ENCODE results near the gene TNFRSF8. TPM values are rescaled to one million over a fixed set of nuclear protein-coding genes. Genes with fewer than 3 reads are reported as not detected.
"Not testable (repeated sequence)": the region's sequence is repeated elsewhere in the genome, so short reads cannot be mapped to it uniquely, and the experiment has no call there.

TNFRSF8 gene
- total RNA-seq, 1 donor from 2014 or later: 54.5 TPM

DNA sequence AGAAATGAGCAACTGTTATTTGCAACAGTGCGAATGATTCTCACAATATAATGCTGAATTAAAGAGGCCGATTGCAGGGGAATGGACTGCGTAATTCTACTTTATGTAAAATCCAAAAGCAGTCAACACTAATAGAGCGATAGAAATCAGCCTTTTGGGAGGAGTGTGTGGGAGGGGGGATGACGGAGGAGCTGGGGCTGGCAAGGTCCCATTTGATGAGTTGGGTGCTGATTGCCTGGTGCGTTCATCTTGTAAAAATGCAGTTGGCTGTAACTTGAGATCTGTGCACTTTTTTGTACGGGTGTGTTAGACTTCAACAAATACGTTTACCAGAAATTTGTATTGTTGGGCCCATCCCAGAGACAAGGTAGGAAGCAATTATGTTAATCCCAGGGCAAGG lies 20.7 kb downstream of the TNFRSF8 start:
- intact Hi-C loops (cut with micrococcal nuclease): no loop called here

DNA sequence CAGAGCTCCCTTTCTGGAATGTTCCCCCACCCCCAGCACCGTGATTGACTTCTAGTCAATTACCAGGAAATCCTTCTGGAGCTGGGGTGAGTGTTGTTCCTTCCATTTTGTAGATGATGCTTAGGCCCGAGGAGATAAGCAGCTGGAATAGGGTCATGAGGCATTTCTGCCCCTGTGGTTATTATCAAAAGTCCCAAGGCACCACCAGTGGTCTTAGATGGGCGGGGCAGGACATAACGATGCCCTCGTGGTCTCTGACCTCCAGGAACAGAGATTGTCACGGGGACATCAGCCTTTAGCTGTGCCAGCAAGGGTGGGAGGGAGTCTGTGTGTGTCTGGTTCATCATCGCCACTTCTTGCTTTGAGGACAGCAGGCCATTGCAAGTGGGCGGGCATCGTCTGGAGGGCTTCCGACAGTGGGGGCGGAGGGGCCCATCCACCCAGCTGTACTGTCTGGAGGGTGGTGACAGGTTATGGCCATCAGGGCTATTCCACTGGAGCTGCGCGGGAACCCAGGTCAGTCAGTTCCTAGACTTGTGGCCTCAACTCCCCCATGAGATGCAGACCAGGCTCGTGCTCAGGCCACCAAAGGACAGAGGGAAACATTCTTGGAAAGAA lies 22.6 kb downstream of the TNFRSF8 start:
- intact Hi-C loops (cut with micrococcal nuclease): loop anchor here (2.0 to 5.0 kb wide), 2 partner anchors 39 to 178 kb away; no protein-coding TSS in a partner anchor

DNA sequence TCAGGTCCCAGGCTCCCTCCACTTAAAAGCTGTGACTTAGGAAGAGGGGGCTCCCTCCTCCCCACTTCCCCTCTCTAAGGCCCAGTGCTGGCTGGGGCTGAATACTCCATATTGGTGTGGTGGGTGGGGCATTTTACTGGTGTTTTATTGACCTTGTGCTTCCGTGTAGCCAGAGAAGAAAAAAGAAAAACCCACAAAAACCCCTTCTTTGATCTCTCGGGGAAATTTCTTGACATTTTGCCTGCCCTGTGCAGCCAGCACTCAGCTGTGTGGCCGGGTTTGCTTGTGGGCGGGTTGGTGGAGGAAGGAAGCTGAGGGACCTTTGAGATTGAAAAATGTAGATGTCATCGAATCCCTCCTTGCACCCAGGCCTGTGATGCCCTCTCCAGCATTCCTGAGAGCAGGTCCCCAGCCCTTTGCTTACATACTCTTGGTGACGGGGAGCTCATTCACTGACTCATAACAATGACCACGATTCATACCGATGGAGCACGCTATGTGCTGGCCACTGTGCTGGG lies 24.8 kb downstream of the TNFRSF8 start:
- intact Hi-C loops (cut with micrococcal nuclease): loop anchor here (1.0 to 5.0 kb wide), 3 partner anchors 20 to 181 kb away; no protein-coding TSS in a partner anchor

DNA sequence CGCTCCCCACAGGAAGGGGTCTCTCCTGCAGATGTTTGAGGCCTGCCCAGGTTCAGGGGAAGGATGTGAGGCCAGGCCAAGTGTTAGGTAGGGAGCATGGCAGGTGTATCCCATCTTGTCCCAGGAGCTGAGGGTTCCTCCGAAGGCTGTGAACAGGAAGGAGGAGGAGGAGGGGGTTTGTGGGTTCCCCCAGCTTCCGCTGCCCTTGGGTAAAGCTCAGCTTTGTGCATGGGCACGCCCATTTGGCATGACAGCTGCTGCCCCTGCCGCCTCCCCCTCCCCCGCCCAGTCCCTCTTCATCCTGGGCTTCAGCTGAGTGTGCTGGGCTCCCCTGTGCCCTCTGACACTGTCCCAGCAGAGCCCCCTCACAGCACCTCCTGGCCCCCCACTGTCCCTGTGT lies 25.5 kb downstream of the TNFRSF8 start:
- intact Hi-C loops (cut with micrococcal nuclease): loop anchor here (5.0 kb wide), 1 partner anchor 181 kb away; no protein-coding TSS in a partner anchor

DNA sequence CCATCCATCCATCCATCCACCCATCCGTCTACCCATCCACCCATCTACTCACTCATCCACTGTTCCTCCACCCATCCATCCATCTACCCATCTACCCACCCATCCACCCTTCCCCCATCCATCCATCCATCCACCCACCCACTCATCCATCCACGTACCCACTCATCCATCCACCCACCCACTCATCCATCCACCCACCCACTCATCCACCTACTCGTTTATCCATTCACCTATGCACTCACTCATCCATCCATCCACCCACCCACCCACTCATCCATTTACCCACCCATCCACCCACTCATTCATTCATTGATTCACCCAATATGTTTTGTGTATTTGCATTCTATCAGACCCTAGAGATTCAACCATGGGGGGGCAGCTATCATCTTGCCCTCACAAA lies 27.2 kb downstream of the TNFRSF8 start:
- intact Hi-C loops (cut with micrococcal nuclease): no loop called here

DNA sequence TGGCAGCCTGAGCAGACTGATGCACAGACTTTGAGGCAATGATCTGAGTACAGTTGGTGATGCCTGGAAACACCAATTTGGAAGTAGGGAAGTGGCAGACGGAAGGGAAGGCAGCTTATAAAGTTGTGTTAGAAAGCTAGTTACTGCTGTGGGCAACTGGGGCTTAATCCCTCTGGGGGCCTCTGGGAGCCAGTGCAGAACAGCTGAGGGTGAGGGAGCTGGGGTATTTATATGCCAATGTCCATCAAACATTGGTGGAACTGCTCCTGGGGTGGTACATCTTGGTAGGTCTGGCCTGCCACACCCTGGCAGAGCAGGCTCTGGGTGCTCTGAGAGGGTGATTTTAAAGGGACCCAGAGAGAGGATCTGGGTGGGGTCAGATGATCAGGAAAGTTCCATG lies 28.1 kb downstream of the TNFRSF8 start:
- intact Hi-C loops (cut with micrococcal nuclease): no loop called here

DNA sequence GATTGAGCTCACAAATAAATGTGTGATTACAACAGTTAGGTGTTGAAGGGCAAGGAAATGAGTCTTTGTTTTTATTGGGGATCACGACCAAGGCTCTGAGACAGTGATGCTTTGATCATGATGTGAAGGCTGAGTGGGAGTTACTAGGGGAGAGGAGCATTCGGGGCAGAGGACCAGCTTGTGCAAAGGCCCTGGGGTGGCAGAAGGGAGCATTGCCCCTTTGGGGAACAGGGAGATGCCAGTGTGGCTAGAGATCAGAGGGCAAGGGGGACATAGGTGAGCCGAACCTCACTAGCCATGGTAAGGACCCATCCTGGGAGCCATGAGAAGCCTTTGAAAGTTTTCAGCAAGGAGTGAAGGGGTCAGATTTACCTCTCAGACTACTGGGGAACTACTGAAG lies 31.1 kb downstream of the TNFRSF8 start:
- intact Hi-C loops (cut with micrococcal nuclease): no loop called here

DNA sequence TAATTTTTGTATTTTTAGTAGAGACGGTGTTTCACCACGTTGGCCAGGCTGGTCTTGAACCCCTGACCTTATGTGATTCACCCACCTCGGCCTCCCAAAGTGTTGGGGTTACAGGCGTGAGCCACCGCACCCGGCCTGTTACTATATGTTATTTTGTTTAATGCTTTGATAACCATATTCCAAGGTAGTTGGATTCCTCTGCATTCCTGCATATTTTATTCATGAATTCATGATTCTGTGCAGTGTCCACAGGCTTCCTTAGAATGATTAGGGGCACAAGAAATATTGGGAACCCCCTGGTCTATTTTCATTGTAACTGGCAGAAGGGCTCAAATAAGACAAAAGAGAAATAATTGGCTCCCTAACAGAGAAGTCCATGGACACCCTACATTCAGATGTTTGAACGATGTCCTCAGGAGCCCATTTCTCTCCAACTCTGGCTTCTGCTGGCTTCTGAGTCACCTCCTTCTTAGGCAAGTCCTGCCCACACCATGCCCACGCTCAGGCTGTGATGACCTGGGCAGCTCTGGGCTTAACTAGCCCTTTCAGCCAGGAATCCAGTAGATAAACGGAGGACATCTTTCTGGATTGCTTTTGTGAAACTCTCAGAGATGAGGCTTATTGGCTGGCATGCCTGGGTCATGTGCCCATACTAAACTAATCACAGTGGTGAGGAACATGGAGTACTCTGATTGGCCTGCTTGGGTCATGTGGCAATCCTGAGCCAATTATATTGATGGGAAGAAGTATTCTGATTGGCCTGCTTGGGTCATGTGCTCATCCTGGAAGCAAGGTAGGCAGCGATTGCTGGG lies 32.6 kb downstream of the TNFRSF8 start:
- intact Hi-C loops (cut with micrococcal nuclease): no loop called here

DNA sequence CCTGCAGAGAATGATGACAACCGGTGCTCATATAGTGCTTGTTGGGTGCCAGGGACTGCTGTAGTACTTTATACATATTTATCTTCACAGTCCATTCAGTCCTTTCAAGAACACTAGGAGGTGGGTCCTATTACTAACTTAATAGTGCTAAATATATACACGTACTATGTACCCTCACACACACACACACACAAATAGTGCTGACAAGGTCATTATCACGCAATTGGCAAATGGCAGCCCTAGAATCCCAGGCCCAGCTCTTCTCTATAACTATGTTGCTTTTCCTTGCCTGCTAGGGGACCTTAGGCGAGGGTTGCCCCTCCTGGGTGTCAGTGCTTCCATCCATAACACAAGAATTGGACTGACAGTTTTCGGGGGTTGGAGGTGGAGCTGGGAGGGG lies 33.5 kb downstream of the TNFRSF8 start:
- intact Hi-C loops (cut with micrococcal nuclease): no loop called here

DNA sequence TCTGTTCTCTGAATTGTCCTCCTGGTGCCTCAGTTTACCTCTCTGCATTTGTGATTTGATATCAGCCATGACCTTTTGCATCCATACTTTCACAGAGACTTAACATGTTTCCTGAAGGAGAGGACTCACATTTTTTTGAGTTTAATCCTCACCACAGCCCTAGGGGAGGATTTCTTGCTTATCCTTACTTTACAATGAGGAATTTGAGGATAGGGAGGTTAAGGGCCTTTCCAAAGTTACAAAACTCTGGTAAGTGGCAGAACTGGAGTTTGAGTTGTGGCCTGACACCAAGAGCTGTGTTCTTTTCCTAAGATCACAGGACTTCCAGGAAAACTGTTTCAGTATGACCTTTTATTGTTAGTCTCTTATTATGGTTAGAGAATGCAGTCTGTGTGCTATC lies 34.2 kb downstream of the TNFRSF8 start:
- intact Hi-C loops (cut with micrococcal nuclease): no loop called here

DNA sequence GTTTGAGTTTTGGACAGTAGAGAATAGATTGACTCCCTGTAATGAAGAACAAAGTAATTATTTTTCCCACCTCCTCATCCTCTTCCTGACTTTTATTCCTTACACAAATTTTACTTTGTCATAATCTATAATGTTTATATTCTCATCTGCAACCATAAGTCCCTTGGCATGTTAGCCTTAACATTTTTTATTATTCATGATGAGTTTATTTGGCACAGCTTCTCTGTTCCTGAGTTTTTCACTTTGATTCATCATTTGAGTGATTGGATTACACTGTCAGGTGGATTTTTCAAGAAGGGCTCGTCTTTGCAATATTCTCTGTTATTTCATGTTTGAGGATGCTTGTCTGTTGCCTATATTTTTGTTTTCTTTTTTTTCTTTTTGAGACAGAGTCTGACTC lies 35.7 kb downstream of the TNFRSF8 start:
- intact Hi-C loops (cut with micrococcal nuclease): no loop called here

DNA sequence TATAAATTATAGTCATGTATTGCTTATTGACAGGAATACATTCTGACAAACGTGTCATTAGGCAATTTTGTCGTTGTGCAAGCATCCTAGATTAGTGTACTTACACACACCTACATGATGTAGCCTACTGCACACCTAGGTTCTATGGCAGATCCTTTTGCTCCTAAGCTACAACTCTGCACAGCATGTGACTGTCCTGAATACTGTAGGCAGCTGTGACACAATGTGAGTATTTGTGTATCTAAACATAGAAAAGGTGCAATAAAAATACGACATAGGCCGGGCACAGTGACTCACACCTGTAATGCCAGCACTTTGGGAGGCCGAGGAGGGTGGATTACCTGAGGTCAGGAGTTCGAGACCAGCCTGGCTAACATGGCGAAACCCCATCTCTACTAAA lies 36.5 kb downstream of the TNFRSF8 start:
- intact Hi-C loops (cut with micrococcal nuclease): no loop called here

DNA sequence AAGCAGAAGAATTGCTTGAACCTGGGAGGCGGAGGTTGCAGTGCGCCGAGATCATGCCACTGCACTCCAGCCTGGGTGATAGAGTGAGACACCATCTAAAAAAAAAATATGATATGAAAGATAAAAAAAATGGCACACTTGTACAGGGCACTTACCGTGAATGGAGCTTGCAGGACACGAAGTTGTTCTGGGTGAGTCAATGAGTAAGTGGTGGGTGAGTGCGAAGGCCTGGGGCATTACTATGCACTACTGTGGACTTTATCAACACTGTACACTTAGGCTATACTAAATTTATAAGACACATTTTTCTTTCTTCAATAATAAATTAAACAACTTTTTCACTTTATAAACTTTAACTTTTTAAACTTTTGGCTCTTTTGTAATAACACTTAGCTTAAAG lies 37.0 kb downstream of the TNFRSF8 start:
- intact Hi-C loops (cut with micrococcal nuclease): no loop called here

DNA sequence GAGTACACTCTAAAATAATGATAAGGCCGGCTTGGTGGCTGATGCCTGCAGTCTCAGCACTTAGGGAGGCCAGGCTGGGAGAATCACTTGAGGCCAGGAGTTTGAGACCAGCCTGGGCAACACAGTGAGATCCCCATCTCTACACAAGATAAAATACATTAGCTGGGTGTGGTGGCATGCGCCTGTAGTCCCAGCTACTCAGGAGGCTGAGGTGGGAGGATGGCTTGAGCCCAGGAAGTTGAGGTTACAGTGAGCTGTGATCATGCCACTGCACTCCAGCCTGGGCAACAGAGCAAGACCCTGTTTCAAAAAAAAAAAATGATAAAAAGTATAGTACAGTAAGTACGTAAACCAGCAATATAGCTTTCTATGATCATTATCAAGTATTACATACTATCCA lies 38.0 kb downstream of the TNFRSF8 start:
- intact Hi-C loops (cut with micrococcal nuclease): not testable (repeated sequence)

DNA sequence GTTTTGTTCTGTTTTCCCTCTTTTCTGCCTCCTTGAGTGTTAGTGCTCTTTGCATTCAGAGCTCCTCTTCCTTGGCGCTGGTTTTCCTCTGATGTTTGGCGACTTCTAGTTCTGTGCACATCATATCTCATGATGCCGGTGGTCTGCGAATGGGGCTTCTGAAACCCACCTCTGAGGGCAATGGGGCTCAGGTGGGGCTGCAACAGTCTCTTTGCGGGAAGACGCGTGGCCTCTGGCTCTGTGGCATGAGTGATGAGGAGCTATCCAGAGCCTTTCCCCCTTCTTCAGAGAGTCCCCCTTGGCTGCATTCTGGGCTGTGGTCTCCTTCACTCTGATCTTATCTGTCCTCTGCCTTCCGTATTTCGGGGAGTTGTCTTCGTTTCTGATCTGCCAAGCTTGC lies 39.0 kb downstream of the TNFRSF8 start:
- intact Hi-C loops (cut with micrococcal nuclease): no loop called here

DNA sequence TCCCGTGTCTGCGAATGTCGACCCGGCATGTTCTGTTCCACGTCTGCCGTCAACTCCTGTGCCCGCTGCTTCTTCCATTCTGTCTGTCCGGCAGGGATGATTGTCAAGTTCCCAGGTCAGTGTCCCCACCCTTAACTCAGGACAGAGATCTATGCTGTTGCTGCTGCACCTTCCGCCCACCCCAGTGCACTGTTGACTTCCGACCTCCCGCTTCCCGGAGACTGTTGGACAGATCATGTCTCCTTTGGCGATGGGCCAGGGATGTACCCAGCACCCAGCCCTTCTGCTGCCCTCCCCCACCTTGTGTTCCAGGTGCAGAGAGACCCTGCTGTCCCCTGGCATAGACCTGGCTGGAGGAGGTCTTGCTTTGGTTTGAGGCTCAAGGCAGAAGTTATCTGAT lies 41.3 kb downstream of the TNFRSF8 start:
- intact Hi-C loops (cut with micrococcal nuclease): no loop called here

DNA sequence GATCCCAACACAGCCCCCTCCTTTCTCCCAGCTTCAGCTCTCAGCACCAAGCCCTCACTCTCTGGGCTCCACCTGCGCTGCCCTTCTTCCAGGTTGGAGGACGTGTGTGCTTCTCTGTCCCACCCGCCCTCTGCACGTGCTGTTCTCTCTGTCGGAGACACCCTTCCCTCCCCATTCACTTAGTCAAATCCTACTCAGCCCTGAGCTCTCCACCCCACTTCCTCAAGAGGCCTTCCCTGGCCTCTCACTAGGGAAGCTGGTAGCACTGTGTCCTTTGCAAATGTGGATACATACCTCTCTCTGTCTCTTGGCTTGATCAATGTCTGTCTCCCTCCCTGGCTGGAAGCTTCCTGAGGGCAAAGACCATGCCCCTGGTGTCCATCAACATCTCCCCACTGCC lies 43.0 kb downstream of the TNFRSF8 start:
- intact Hi-C loops (cut with micrococcal nuclease): no loop called here

DNA sequence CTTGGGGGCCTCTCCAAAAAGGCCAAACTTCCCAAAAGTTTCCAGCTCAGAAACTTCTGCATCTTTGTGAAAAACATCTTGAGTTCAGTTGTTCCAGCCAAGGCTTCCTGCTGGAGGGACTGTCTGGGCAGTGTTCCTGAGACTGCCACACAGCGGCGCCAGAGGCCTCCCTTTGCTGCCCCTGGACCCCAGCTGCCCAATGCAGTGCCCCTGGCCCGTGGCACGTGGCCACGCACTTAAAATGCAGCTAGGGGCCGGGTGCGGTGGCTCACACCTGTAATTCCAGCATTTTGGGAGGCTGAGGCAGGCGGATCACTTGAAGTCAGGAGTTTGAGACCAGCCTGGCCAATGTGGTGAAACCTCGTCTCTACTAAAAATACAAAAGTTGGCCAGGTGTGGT lies 43.8 kb downstream of the TNFRSF8 start:
- intact Hi-C loops (cut with micrococcal nuclease): not testable (repeated sequence)

DNA sequence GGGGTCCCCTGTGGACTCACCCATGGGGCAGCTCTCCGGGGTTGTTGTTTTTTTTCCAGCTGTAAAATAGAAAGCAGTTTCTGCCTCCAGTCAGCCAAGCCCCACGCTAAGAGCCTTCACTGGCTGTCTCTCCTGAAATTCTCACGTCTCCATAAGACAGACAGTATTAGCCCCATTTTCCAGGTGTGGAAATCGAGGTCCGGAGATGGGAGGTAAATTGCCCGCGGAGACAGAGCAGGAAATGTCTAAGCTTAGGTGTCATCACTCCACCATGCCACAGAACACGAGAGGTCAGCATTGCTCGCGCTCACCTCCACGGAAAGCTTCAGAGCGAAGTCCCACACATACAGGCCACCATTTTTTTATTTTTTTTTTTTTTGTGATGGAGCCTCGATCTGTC lies 44.6 kb downstream of the TNFRSF8 start:
- intact Hi-C loops (cut with micrococcal nuclease): no loop called here

DNA sequence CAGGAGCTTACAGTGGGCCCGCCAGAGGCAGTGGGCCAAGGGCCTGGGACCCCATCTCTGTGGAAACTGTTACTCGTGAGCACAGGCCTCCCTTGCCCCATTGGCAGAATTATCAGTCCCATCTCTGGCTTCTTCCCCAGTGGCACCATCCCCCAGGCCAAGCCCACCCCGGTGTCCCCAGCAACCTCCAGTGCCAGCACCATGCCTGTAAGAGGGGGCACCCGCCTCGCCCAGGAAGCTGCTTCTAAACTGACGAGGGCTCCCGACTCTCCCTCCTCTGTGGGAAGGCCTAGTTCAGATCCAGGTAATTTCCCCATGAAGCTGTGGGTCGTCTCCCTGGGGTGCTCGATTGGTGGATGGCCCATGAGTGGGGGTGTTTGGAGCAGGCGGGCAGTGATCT lies 46.8 kb downstream of the TNFRSF8 start:
- intact Hi-C loops (cut with micrococcal nuclease): no loop called here

DNA sequence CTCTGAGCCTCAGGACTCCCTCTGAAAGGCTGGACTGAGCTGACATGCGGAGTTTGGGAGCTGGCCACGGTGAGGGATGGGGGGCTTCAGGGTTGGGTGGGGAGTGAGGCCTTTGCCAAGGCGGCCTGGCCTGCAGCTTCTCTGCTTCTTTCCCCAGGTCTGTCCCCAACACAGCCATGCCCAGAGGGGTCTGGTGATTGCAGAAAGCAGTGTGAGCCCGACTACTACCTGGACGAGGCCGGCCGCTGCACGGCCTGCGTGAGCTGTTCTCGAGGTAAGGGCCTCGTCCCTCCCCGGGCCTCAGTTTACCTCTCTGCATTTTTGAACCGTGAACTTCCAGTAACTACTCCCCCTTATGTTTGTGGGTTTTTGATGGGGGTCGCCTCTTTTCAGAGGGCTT lies 48.6 kb downstream of the TNFRSF8 start:
- intact Hi-C loops (cut with micrococcal nuclease): no loop called here

DNA sequence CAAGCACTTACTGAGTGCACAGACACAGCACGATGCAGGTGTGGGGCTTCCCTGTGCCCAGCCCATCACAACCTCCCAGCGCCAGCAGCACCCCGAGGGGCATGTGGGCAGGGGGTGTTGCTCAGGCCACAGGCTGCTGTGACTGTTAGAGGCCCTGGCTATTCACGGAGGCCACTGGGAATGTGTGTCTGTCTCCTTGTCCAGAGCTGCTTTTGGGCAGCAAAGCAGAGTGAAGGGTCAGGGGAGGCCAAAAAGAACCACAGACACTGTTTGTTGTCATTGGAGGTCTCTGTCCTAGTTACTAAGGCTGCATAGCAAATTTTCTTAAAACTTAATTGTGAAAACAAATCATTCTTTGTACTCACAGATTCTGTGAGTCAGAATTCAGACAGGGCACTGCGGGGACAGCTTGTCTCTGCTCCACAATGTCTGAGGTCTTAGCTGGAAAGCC lies 49.6 kb downstream of the TNFRSF8 start:
- intact Hi-C loops (cut with micrococcal nuclease): no loop called here

Data from T-helper 1 cell treated with Interleukin-12 subunit alpha and Interleukin-12 subunit beta and Interleukin-4 antibody, amounts not matched to agents 30 ng/mL and 1 ng/mL, for 36 hours (primary cell).